ENCODE measurements around the gene OSBP.
"Not testable (repeated sequence)": the region's sequence is repeated elsewhere in the genome, so short reads cannot be mapped to it uniquely, and the experiment has no call there.

OSBP gene

DNA sequence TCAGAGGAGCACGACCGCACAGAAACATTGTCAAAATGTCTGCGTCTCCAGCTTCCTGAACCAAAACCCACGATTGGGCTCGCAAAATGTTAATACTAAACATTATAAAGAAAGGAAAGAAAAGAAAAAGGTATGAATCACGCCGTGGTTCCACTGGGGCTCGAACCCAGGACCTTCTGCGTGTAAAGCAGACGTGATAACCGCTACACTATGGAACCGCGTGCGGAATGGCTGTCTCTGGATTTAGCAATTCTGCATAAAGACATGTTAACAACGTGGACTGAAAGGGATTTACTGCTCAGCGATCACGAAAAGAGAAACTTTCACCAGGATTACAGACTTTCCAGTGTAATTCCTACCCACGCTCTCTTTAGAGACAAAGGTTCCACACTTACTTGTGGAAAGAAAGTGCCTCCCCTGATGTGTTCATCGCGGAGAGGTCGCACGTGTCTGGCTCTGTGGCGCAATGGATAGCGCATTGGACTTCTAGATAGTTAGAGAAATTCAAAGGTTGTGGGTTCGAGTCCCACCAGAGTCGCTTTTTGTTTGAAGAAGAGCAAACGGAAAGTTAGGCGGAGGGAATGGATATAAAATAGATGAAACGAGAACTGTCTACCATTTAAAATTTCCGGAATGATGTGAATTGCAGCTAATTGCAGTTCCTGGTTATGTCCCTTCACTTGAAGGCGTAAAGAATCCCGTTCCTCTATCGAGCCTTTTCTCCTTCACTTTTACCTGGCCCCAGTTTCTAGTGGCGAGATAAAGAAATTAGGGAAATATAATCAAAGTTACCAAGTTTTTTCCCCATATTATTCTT lies 64.5 kb downstream of the OSBP start:
- Histone ChIP-seq H3K4me1 (ENCODE audit: insufficient read depth, low read length) (peaks cover 47% of the 10 kb centered on the region), H2AFZ (ENCODE audit: low read depth, low read length) (peak overlapping the region; percentile 90), H3K27ac (ENCODE audit: low read length) (peak overlapping the region; percentile 96), H3K9ac (ENCODE audit: low read depth, low read length) (peak overlapping the region; percentile 74), H3K79me2 (ENCODE audit: insufficient read depth, low read length) (no peaks in the 10 kb centered on the region), H3K4me3 (ENCODE audit: low read depth in 1 of 2, low read length in 2 of 2) (peak overlapping the region; percentile 66 to 85), H3K36me3 (ENCODE audit: insufficient read depth, low read length) (no peaks in the 10 kb centered on the region), H4K20me1 (ENCODE audit: insufficient read depth, low read length) (no peaks in the 10 kb centered on the region), H3K4me2 (ENCODE audit: insufficient read depth, low read length) (peak overlapping the region; percentile 78), H3K27me3 (ENCODE audit: insufficient read depth, low read length, poor library complexity) (no peaks in the 10 kb centered on the region), H3K9me3 (ENCODE audit: insufficient read depth, low read length, severe bottlenecking) (no peaks in the 10 kb centered on the region)
- DNase-seq (peak; percentile 87), ATAC-seq (ENCODE audit: insufficient read depth, low read depth) (peak; percentile 50)
- no peak for TF ChIP-seq CTCF (IDR thresholded peaks at IDR 0.05; ENCODE audit: borderline replicate concordance, extremely low read depth, low read length, poor library complexity, severe bottlenecking)
- TF ChIP-seq EZH2 (IDR thresholded peaks at IDR 0.05; ENCODE audit: borderline replicate concordance, low read depth, low read length, severe bottlenecking) = no peak

DNA sequence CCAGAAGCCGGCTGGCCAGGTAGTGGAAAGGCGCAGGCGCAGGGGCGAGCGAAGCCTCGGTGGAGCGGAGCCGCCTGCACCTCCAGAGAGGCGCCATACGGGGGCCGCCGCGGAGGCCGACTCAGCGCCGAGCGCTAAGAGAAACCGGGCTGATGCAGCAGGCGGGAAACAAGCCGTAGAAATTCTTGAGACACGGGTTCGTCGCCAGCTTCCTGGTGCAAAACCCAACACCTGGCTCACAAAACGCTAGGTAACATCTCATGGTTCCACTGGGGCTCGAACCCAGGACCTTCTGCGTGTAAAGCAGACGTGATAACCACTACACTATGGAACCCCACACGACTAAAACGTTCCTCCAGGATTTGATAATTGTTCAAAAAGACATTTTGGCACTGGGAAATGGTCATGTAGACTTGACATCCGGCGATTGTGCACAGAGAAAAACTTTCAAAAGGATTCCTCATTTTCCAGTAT lies 65.2 kb downstream of the OSBP start:
- Histone ChIP-seq H3K4me2 (ENCODE audit: insufficient read depth, low read length) (peak overlapping the region; percentile 78), H3K9me3 (ENCODE audit: insufficient read depth, low read length, severe bottlenecking) (no peaks in the 10 kb centered on the region), H3K9ac (ENCODE audit: low read depth, low read length) (peak overlapping the region; percentile 74), H4K20me1 (ENCODE audit: insufficient read depth, low read length) (no peaks in the 10 kb centered on the region), H3K36me3 (ENCODE audit: insufficient read depth, low read length) (no peaks in the 10 kb centered on the region), H3K4me3 (ENCODE audit: low read depth in 1 of 2, low read length in 2 of 2) (peak overlapping the region; percentile 66 to 85), H2AFZ (ENCODE audit: low read depth, low read length) (peak overlapping the region; percentile 90), H3K27me3 (ENCODE audit: insufficient read depth, low read length, poor library complexity) (no peaks in the 10 kb centered on the region), H3K27ac (ENCODE audit: low read length) (peak overlapping the region; percentile 96), H3K4me1 (ENCODE audit: insufficient read depth, low read length) (peaks cover 43% of the 10 kb centered on the region), H3K79me2 (ENCODE audit: insufficient read depth, low read length) (no peaks in the 10 kb centered on the region)
- peak; percentile 60 for TF ChIP-seq CTCF (IDR thresholded peaks at IDR 0.05; ENCODE audit: borderline replicate concordance, extremely low read depth, low read length, poor library complexity, severe bottlenecking)
- TF ChIP-seq EZH2 (IDR thresholded peaks at IDR 0.05; ENCODE audit: borderline replicate concordance, low read depth, low read length, severe bottlenecking) = no peak
- ATAC-seq (ENCODE audit: insufficient read depth, low read depth) = peak; percentile 91
- DNase-seq = peak; percentile 93

DNA sequence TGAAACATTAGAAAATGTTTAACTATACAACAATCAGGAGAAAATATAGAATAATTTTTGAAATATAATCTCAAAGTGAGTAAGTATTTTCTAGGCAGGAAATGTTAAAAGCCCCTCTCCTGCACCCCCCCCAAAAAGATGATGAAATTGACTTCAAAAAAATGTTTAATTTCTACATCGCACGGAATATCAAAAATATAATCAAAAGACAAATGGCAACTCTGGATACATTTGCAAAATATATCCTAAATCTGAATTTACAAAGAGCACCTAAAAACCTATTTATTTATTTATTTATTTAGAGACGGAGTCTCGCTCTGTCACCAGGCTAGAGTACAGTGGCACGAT lies 67.3 kb downstream of the OSBP start:
- no peak overlapping the region for H3K4me3 ChIP-seq (ENCODE audit: low read depth in 1 of 2, low read length in 2 of 2)
- no peak overlapping the region for H2AFZ ChIP-seq (ENCODE audit: low read depth, low read length)
- DNase-seq = no peak
- peak overlapping the region; percentile 45; the same call in 1 of the 2 replicates for H3K27ac ChIP-seq (ENCODE audit: low read length)
- TF ChIP-seq EZH2 (IDR thresholded peaks at IDR 0.05; ENCODE audit: borderline replicate concordance, low read depth, low read length, severe bottlenecking) = no peak
- TF ChIP-seq CTCF (IDR thresholded peaks at IDR 0.05; ENCODE audit: borderline replicate concordance, extremely low read depth, low read length, poor library complexity, severe bottlenecking) = no peak
- no peaks in the 10 kb centered on the region for H4K20me1 ChIP-seq (ENCODE audit: insufficient read depth, low read length)
- no peak for ATAC-seq (ENCODE audit: insufficient read depth, low read depth)
- H3K79me2 ChIP-seq (ENCODE audit: insufficient read depth, low read length) = no peaks in the 10 kb centered on the region
- peaks cover 43% of the 10 kb centered on the region for H3K4me1 ChIP-seq (ENCODE audit: insufficient read depth, low read length)
- H3K27me3 ChIP-seq (ENCODE audit: insufficient read depth, low read length, poor library complexity) = no peaks in the 10 kb centered on the region
- no peaks in the 10 kb centered on the region for H3K9me3 ChIP-seq (ENCODE audit: insufficient read depth, low read length, severe bottlenecking)
- H3K9ac ChIP-seq (ENCODE audit: low read depth, low read length) = no peak overlapping the region
- H3K36me3 ChIP-seq (ENCODE audit: insufficient read depth, low read length) = no peaks in the 10 kb centered on the region
- H3K4me2 ChIP-seq (ENCODE audit: insufficient read depth, low read length) = no peak overlapping the region

GRCh38 chr11:59547605-59548308 lies 67.8 kb downstream of the OSBP start:
- not testable (repeated sequence) for H3K9me3 ChIP-seq (ENCODE audit: insufficient read depth, low read length, severe bottlenecking); H3K27me3 ChIP-seq (ENCODE audit: insufficient read depth, low read length, poor library complexity); DNase-seq; H2AFZ ChIP-seq (ENCODE audit: low read depth, low read length); H3K9ac ChIP-seq (ENCODE audit: low read depth, low read length); H3K36me3 ChIP-seq (ENCODE audit: insufficient read depth, low read length); H4K20me1 ChIP-seq (ENCODE audit: insufficient read depth, low read length); H3K79me2 ChIP-seq (ENCODE audit: insufficient read depth, low read length); H3K4me3 ChIP-seq (ENCODE audit: low read depth in 1 of 2, low read length in 2 of 2); ATAC-seq (ENCODE audit: insufficient read depth, low read depth); H3K4me2 ChIP-seq (ENCODE audit: insufficient read depth, low read length)
- Histone ChIP-seq H3K27ac (ENCODE audit: low read length) (peak overlapping the region; percentile 45; the same call in 1 of the 2 replicates), H3K4me1 (ENCODE audit: insufficient read depth, low read length) (peaks cover 43% of the 10 kb centered on the region)

Data from DND-41 (cell line).